Astrocyte (in vitro differentiated cells and primary cell): ENCODE results near the gene RNF43.

ENCODE experiments used
- CTCF ChIP-seq: IDR thresholded peaks from 2 replicates; pipeline ENCODE4 v1.5.1; 2011; ENCODE audit warnings: low read depth, mild to moderate bottlenecking, inconsistent platforms, low read length, moderate library complexity; ENCODE audit not compliant: insufficient read depth
- EZH2 ChIP-seq: IDR thresholded peaks from 2 replicates; pipeline ENCODE4 v1.6.1; 2012; ENCODE audit warnings: mild to moderate bottlenecking, low read length, inconsistent platforms; ENCODE audit not compliant: insufficient read depth

GRCh38 chr17:58427807-58428206 lies 10.5 kb upstream of the RNF43 start:
- TF ChIP-seq CTCF (no peak), EZH2 (no peak)
